ENCODE data around the gene CHIT1. TPM values are rescaled to one million over a fixed set of nuclear protein-coding genes. Genes with fewer than 3 reads are reported as not detected.
A peak's percentile ranks its signal among the peaks of the same experiment; 100 is the strongest.
"Not testable (repeated sequence)": the region's sequence is repeated elsewhere in the genome, so short reads cannot be mapped to it uniquely, and the experiment has no call there.

Gene CHIT1
- total RNA-seq, 1 donor = 0.42 TPM

DNA sequence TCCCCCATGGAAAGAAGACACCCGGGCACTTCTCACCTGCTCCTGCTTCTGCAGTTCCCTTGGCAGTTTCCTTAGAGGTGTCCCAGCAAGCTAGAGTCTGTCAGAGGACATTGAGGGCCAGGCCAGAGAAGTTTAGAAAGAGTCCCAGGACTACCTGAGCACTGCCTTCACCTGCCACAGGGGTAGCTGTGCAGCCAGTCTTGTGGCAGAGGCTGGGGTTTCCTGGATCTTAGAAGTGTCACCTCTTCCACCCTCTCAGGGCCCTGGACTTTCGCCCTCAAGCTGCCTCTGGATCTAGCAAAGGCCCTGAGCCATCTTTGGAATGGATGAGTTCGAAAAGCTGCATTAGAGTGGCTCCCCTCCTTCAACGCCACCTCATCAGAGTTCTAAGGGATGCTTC is 41.0 kb upstream of the CHIT1 start:
- H3K9me3 ChIP-seq (ENCODE audit: low read depth, low read length) = no peaks in the 10 kb centered on the region
- no peak overlapping the region for H3K4me3 ChIP-seq (ENCODE audit: low read length)
- no peaks in the 10 kb centered on the region for H3K27me3 ChIP-seq (ENCODE audit: insufficient read depth, low read length)
- H3K4me1 ChIP-seq (ENCODE audit: insufficient read depth, low read length) = peaks cover 57% of the 10 kb centered on the region

DNA sequence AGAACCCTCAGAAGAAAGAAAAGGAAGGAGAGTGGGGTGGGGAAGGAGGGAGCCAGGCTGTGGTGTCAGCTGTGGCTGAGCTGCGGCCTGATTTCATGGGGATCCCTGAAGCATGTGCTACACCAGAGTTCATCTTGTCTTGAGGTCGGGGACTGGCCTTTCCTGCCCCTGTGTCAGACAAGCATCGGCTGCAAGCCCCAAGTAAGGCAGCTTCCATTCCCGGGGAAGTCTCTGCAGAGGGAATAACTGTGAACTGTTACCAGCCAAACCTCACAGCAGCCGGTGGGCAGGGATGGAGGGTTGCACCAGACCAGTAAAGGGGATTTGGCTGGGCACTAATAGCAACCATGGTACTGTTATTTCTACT is 40.2 kb upstream of the CHIT1 start:
- H3K4me3 ChIP-seq (ENCODE audit: low read length) = no peak overlapping the region
- H3K9me3 ChIP-seq (ENCODE audit: low read depth, low read length) = no peaks in the 10 kb centered on the region
- peaks cover 49% of the 10 kb centered on the region for H3K4me1 ChIP-seq (ENCODE audit: insufficient read depth, low read length)
- no peaks in the 10 kb centered on the region for H3K27me3 ChIP-seq (ENCODE audit: insufficient read depth, low read length)

DNA sequence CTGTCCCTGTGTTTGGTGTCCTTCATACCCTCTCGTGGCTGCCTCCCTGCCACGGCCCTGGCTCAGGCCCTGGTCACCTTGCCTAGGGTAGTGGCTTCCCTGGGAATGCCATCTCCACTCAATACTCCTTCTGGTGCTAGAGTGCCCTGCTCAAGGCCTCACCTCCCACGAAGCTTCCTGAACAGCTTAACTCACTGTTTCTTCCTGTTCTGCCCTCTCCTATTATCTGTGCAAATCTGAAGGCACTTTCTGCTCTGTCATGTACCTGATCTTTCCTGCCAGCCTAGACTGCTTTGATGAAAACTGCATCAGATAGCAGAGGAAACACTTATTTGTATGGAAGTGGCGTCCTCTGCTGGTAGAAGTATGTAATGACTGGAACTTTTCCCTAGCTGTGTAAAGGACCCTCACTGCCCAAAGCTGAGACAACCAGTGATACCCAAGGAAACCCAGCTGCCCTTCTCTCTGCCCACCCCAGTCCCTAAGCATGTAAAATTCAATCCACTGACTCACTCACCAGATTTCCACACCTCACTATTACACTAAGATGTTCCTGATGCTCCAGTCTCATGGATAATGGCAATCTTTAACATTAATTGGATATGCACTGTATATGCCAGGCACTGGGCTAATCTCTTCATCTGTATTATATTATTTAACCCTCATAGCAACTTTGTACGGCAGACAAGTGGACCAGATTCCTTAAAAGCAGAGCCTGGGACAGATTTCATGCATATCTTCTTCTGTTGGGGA is 39.6 kb upstream of the CHIT1 start:
- H3K4me1 ChIP-seq (ENCODE audit: insufficient read depth, low read length) = peaks cover 43% of the 10 kb centered on the region
- H3K9me3 ChIP-seq (ENCODE audit: low read depth, low read length) = no peaks in the 10 kb centered on the region
- H3K27me3 ChIP-seq (ENCODE audit: insufficient read depth, low read length) = no peaks in the 10 kb centered on the region
- H3K4me3 ChIP-seq (ENCODE audit: low read length) = no peak overlapping the region

- Histone ChIP-seq H3K9me3 (ENCODE audit: low read depth, low read length) (no peaks in the 10 kb centered on the region), H3K4me1 (ENCODE audit: insufficient read depth, low read length) (peaks cover 32% of the 10 kb centered on the region), H3K27me3 (ENCODE audit: insufficient read depth, low read length) (no peaks in the 10 kb centered on the region), H3K4me3 (ENCODE audit: low read length) (peak overlapping the region; percentile 46)
These were observed 38.4 kb upstream of the CHIT1 start for GRCh38 chr1:203267912-203268311.

DNA sequence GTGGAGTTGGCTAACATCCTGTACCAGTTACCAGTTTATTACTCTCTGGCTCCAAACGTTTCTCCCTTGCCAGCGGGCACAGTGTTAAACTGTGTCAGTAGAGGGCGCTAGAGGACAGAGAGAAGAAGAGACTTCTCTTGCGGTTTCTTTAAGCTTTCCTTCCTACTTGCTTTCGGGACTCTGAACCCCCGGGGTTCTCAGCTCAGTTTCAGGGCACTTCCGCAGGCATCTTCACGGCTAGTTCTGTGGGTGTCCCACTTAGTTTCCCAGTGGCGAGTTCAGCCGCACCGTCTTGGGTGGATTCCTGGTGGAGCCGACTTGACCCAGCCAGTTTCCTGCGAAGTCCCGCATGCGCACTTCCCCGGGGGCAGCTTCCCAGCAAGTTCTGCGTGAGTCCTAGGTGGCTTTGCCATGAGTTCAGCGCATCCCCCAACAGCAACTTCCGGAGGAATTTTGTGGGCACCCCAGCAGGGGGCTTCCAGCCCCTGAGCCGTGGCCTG is 37.9 kb upstream of the CHIT1 start:
- Histone ChIP-seq H3K4me3 (ENCODE audit: low read length) (peak overlapping the region; percentile 46), H3K27me3 (ENCODE audit: insufficient read depth, low read length) (no peaks in the 10 kb centered on the region), H3K4me1 (ENCODE audit: insufficient read depth, low read length) (peaks cover 27% of the 10 kb centered on the region), H3K9me3 (ENCODE audit: low read depth, low read length) (no peaks in the 10 kb centered on the region)

- H3K4me3 ChIP-seq (ENCODE audit: low read length); H3K27me3 ChIP-seq (ENCODE audit: insufficient read depth, low read length); H3K9me3 ChIP-seq (ENCODE audit: low read depth, low read length): not testable (repeated sequence)
- H3K4me1 ChIP-seq (ENCODE audit: insufficient read depth, low read length) = peaks cover 23% of the 10 kb centered on the region
These were observed 36.7 kb upstream of the CHIT1 start for GRCh38 chr1:203266140-203266539.

DNA sequence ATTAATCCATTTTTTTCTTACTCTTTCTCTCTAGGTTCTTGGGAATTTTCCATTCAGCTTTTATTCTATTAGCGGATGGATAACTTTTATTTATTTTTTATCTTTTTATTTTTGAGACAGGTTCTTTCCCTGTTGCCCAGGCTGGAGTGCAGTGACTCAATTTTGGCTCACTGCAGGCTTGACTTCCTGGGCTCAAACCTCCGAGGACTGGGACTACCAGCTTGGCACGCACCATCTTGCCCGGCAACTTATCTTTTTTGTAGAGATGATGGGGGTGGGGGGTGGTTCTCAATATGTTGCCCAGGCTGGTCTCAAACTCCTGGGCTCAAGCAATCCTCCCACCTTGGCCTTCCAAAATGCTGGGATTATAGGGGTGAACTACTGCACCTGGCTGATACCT is 36.1 kb upstream of the CHIT1 start:
- Histone ChIP-seq H3K4me3 (ENCODE audit: low read length) (no peak overlapping the region), H3K9me3 (ENCODE audit: low read depth, low read length) (no peaks in the 10 kb centered on the region), H3K27me3 (ENCODE audit: insufficient read depth, low read length) (no peaks in the 10 kb centered on the region), H3K4me1 (ENCODE audit: insufficient read depth, low read length) (peaks cover 17% of the 10 kb centered on the region)

DNA sequence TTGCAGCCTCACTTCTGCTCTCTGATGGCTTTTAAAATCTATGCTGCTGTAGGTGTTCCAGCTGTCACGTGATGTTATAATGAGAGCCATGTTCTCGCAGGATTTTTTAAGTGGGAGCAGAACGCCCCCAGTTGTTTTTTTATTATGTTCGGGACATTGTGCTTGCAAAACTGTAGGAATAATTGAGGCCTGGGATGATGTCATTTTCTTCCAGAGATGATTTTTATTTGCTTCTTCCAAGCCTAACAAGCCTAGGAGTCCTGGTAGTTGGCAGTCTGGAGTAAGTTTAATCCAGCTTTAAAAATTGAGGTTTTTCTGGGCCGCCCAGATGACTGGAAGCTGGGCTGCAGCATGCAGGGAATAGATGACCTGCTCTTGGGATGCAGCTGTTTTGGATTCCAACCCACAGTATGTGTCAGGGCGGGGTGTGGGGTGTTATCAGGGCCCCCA is 34.6 kb upstream of the CHIT1 start:
- no peak overlapping the region for H3K4me3 ChIP-seq (ENCODE audit: low read length)
- H3K4me1 ChIP-seq (ENCODE audit: insufficient read depth, low read length) = peaks cover 15% of the 10 kb centered on the region
- no peaks in the 10 kb centered on the region for H3K9me3 ChIP-seq (ENCODE audit: low read depth, low read length)

GRCh38 chr1:203263496-203263895 is 34.0 kb upstream of the CHIT1 start:
- Histone ChIP-seq H3K27me3 (ENCODE audit: insufficient read depth, low read length) (no peaks in the 10 kb centered on the region), H3K4me3 (ENCODE audit: low read length) (no peak overlapping the region), H3K4me1 (ENCODE audit: insufficient read depth, low read length) (peaks cover 10% of the 10 kb centered on the region), H3K9me3 (ENCODE audit: low read depth, low read length) (no peaks in the 10 kb centered on the region)

More for the DNA sequence above, 34.6 kb upstream of the CHIT1 start:
- H3K27me3 ChIP-seq (ENCODE audit: insufficient read depth, low read length) = no peaks in the 10 kb centered on the region

- H3K27me3 ChIP-seq (ENCODE audit: insufficient read depth, low read length) = peaks cover 20% of the 10 kb centered on the region
- H3K9me3 ChIP-seq (ENCODE audit: low read depth, low read length); H3K4me1 ChIP-seq (ENCODE audit: insufficient read depth, low read length); H3K4me3 ChIP-seq (ENCODE audit: low read length): not testable (repeated sequence)
These were observed 27.2 kb upstream of the CHIT1 start for GRCh38 chr1:203256636-203257035.

DNA sequence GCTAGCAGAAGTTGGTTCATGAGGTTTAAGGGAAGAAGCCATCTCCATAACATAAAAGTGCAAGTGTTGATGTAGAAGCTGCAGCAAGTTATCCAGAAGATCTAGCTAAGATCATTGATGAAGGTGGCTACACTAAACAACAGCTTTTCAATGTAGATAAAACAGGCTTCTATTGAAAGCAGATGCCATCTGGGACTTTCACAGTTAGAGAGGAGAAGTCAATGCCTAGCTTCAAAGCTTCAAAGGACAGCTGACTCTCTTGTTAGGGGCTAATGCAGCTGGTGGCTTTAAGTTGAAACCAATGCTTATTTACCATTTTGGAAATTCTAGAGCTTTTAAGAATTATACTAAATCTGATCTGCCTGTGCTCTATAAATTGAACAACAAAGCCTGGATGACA is 25.3 kb upstream of the CHIT1 start:
- H3K4me3 ChIP-seq (ENCODE audit: low read length); H3K4me1 ChIP-seq (ENCODE audit: insufficient read depth, low read length); H3K9me3 ChIP-seq (ENCODE audit: low read depth, low read length): not testable (repeated sequence)
- peaks cover 36% of the 10 kb centered on the region for H3K27me3 ChIP-seq (ENCODE audit: insufficient read depth, low read length)

DNA sequence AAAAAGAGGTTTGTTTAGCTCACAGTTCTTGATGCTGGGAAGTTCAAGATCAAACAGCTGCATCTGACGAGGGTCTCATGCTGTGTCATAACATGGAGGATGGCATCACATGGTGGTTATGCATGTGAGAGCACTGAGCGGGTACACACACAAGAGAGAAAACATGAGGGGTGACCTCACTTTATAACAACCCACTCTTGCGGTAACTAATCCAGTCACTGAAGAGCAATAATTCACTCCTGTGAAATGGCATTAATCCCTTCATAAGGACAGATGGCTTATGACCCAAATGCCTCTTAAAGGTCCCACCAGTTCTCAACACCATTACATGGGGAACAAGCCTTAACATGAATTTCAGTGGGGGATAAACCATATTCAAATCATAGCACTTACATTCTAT is 23.2 kb upstream of the CHIT1 start:
- peaks cover 36% of the 10 kb centered on the region for H3K27me3 ChIP-seq (ENCODE audit: insufficient read depth, low read length)
- H3K9me3 ChIP-seq (ENCODE audit: low read depth, low read length) = no peaks in the 10 kb centered on the region
- H3K4me3 ChIP-seq (ENCODE audit: low read length) = no peak overlapping the region
- no peaks in the 10 kb centered on the region for H3K4me1 ChIP-seq (ENCODE audit: insufficient read depth, low read length)

DNA sequence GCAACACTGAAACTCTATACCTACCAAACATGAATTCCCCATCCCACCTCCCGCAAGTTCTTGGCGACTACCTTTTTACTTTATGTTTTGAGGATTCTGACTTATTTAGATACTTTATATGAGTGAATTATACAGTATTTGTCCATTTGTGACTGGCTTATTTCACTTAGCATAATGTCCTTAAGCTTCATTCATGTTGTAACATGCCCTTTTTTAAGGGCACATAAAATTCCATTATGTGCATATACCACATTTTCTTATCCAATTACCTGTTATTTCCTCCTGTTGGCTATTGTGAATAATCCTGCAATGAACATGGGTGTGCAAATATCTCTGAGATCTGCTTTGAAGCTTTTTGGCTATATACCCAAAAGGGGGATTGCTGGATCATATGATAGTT is 22.0 kb upstream of the CHIT1 start:
- H3K4me1 ChIP-seq (ENCODE audit: insufficient read depth, low read length) = no peaks in the 10 kb centered on the region
- H3K4me3 ChIP-seq (ENCODE audit: low read length) = no peak overlapping the region
- H3K9me3 ChIP-seq (ENCODE audit: low read depth, low read length) = no peaks in the 10 kb centered on the region
- H3K27me3 ChIP-seq (ENCODE audit: insufficient read depth, low read length) = peaks cover 36% of the 10 kb centered on the region

DNA sequence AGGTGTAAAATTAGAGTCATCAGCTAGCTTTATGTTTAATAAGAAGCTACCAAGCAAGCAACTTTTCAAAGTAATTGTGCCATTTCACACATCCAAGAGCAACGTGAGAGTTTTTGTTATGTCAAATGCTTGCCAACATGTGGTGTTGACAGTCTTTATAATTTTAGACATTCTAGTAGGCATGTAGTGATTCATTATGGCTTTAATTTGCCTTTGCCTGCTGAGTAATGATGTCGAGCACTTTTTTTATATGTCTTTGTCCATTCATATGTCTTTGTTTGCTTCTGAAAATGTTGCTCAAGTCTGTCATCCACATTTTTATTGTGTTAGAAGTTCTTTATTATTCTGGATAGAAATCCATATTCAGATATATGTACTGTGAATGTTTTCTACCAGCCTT is 21.4 kb upstream of the CHIT1 start:
- Histone ChIP-seq H3K27me3 (ENCODE audit: insufficient read depth, low read length) (peaks cover 36% of the 10 kb centered on the region), H3K4me1 (ENCODE audit: insufficient read depth, low read length) (no peaks in the 10 kb centered on the region), H3K9me3 (ENCODE audit: low read depth, low read length) (no peaks in the 10 kb centered on the region), H3K4me3 (ENCODE audit: low read length) (no peak overlapping the region)

- Histone ChIP-seq H3K9me3 (ENCODE audit: low read depth, low read length) (no peaks in the 10 kb centered on the region), H3K27me3 (ENCODE audit: insufficient read depth, low read length) (peaks cover 14% of the 10 kb centered on the region), H3K4me1 (ENCODE audit: insufficient read depth, low read length) (no peaks in the 10 kb centered on the region), H3K4me3 (ENCODE audit: low read length) (no peak overlapping the region)
These were observed 15.3 kb upstream of the CHIT1 start for GRCh38 chr1:203244776-203245175.

GRCh38 chr1:203241708-203242107 is 12.2 kb upstream of the CHIT1 start:
- peaks cover 14% of the 10 kb centered on the region for H3K27me3 ChIP-seq (ENCODE audit: insufficient read depth, low read length)

More at GRCh38 chr1:203241708-203242107, 12.2 kb upstream of the CHIT1 start:
- H3K4me3 ChIP-seq (ENCODE audit: low read length); H3K9me3 ChIP-seq (ENCODE audit: low read depth, low read length); H3K4me1 ChIP-seq (ENCODE audit: insufficient read depth, low read length): not testable (repeated sequence)
